IPS DF 19.7 (cell line): ENCODE results near the gene LFNG.
"Not testable (repeated sequence)": the region's sequence is repeated elsewhere in the genome, so short reads cannot be mapped to it uniquely, and the experiment has no call there.

Source experiments
- DNase-seq: peaks from one replicate; pipeline ENCODE4 v3.0.0-alpha.2; 2013; ENCODE audit warnings: low read depth, low spot score

Gene LFNG

DNA sequence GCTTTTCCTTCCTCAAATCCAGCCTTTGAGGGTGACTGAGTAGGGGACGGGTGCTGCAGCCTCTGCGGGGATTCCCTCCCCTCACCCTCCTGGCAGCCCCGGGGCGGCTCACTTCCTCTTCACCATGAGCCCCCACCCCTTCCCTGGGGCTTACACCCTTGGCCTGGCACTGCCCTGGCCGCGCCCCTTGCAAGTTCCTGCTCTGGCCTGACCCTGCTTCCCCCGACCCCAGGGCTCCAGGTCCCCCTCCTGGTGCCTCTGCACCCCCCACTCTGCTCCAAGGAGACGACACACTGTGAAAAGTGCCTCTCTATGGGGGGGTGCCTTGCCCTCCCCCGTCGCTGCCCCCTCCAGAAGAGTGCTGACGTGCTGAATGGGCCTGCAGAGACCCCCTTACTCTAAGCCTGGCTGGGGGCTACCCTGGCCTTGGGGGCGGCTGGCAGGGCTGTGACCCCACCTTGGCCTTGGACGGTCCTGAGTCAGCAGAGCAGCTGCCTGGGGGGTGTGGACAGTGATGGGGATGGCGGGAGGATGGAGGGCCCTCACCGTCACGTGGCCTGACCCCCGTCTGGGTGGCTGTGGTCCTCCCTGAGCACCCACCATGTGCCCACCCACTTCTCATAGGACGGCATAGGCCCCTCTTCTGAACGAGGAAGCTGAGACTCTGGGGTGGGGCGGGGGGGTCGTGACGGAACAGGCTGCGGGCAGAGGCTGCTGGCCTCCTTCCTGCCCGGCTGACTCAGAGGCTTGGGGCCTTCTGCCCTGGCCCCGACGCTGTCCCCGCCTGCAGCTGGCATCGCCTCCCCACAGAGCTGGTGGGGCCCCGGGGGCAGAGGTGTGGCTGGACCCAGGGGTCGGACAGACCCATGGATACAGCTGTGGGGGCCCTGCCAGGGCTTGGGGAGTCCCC is 9.8 kb downstream of the LFNG start:
- DNase-seq: no peak

DNA sequence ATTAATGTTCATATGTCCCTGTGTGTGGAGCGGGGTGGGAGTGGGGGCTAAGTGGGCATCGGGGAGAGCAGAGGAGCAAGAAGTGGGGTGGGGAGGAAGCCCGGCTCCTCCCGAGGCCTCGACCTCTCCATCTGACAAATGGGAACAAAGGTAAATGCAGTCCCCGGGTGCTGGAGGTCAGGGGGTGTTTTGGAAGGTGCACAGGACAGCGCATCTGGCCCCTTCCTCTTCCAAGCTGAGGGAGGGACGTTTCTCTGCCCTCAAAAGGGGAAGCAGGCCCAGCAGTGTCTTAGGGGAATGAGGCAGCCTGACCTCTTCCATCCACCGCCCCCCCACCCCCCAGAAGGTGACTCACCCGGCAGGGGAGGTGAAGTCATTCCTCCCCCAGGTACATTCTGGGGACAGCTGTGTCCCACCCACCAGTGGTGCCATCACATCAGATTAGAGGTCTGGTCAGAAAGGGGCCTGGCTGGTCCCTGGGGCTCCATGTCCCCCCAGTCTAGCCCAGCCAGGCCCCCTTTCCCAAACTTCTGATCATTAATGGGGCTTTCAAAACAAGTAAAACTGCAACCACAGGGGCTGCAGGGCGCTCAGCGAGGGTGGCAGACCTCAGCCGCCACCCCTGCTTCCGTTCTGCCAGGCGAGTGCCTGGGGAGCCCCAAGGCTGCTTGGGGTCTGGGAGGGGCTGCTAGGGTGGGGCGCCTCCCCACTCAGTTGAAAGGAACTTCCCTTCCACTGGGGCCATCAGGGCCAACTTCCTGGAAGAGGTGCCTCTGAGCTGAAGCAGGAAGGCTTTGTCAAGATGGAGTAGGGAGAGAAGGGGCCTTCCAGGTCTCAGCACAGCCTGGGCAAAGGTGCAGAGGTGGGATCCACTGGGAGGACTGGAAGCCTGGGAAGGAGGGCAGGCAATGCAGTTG is 10.8 kb downstream of the LFNG start:
- no peak for DNase-seq

DNA sequence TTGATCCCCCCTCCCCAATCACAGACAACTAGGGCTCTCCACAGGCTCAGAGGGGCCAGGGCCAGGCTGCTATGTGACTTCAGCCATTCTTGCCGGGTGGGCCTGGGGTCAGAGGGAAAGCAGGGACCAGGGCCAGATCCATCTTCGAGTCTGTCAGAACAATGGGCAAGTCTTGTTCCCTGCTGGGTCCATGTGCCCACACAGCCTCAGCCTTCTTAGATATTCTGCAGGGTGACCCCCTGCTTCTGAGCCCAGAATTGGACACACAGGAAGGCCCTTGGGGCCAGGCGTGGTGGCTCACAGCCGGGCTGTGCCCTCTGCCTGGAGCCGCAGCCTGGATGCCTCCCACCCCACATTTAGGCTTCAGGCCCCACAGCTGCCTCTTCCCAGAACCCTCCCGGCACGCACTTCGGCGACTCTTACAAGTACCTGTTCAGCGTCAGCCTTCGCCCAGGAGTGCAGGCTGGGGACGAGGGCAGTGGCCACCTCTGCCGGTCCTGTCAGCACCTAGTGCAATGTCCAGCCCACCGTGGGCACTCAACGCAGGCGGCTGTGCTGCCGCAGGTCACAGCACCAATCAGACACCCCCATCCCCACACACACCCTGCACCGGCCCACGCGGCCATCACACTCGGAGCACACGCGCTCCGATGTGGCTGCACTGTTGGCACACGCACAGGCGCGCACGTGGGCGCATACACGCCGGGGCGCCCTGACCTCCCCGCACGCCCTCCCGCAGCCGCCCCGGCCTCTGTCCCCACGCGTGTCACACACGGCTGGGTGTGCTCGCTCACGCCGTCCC is 11.6 kb downstream of the LFNG start:
- DNase-seq: not testable (repeated sequence)

DNA sequence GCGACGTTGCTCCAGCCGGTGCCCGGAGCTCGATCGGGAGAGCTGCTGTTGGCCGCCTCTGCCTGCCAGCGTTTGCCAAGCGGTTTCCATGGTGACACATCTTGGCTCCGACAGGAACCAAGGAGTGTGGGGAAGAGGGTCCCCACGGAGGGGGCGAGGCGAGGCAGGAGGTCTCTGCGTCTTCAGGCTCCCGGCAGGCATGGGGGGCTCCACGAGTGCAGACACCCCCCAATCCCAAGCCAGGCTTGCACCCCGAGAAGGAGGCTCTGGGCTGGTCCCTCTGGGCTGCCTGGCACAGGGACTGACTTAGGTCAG is 12.2 kb downstream of the LFNG start:
- DNase-seq: not testable (repeated sequence)

DNA sequence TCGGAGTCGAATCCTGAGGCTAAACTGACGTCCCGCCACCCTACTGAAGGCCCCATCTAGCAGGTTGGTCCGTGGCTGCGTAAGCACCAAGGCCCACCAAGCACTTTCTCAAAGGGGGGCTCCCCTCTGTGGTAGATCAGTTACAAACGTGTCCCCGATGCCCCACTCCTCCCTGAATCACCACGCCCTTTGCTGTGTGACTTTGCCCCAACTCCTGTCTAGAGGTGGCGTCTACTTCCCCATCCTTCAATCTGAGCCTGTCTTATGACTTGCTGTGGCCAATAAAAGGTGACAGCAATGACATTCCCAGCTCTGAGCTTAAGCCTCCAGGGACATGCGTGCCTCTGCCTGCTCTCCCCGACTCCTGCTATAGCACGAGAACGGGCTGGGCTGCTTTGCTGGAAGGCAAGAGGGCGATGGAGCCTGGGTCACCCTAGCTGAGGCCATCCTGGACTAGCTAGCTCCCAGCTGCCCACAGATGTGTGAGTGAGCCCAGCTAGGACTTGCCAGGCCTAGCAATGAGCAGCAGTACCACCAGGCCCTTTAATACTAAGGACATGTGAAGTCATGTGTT is 12.7 kb downstream of the LFNG start:
- DNase-seq: not testable (repeated sequence)

DNA sequence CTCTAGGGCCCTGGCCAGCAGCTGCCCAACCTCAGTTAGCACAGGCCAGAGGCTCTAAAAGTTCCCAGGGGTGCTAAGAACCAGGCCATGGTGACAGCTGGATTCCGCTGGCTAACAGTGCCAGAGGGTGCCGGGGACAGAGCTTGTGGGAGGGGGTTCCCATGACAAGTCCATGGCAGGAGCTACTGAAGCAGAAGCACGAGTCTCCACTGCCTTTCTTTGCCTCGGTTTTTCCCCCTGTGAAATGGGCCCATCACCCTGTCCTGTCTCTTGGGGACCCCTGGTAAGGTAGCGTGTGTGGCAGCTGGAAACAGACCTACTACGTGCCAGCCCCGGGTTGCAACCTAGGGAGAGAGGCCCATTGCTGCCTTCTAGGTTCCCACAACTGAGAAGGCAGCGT is 13.2 kb downstream of the LFNG start:
- not testable (repeated sequence) for DNase-seq

DNA sequence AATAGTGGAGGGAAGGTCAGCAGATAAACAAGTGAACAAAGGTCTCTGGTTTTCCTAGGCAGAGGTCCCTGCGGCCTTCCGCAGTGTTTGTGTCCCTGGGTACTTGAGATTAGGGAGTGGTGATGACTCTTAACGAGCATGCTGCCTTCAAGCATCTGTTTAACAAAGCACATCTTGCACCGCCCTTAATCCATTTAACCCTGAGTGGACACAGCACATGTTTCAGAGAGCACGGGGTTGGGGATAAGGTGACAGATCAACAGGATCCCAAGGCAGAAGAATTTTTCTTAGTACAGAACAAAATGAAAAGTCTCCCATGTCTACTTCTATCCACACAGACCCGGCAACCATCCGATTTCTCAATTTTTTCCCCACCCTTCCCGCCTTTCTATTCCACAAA is 14.0 kb downstream of the LFNG start:
- not testable (repeated sequence) for DNase-seq

DNA sequence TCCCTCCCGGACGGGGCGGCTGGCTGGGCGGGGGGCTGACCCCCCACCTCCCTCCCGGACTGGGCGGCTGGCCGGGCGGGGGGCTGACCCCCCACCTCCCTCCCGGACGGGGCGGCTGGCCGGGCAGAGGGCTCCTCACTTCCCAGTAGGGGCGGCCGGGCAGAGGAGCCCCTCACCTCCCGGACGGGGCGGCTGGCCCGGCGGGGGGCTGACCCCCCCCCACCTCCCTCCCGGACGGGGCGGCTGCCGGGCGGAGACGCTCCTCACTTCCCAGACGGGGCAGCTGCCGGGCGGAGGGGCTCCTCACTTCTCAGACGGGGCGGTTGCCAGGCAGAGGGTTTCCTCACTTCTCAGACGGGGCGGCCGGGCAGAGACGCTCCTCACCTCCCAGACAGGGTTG is 14.6 kb downstream of the LFNG start:
- not testable (repeated sequence) for DNase-seq

DNA sequence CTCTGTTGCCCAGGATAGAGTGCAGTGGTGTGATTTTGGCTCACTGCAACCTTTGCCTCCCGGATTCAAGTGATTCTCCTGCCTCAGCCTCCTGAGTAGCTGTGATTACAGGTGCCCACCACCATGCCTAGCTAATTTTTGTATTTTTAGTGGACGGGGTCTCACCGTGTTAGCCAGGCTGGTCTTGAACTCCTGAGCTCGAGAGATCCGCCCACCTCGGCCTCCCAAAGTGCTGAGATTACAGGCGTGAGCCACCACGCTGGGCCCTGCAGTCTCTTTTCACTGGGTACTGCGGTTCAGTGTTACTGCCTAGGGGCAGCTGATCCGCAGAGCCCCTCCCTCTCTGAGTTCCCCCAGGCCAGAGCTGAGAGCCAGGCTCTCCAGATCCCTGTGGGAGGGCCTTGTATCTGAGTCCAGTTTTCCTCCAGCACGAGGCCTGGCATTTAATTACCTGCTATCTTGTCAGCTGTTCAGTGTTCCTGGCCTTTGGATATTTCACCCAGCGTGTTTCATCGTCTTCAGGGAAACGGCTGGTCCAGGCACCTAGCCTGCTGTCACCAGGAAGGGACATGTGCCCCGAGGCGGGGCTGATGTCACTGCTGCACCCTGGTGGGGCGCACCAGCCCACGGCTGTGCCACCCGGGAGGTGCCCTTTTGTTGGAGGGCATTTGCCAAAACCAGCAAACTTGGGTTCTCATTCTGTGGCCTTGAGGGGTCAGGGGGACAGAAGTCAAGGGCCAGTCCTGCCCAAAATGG is 16.5 kb downstream of the LFNG start:
- not testable (repeated sequence) for DNase-seq

DNA sequence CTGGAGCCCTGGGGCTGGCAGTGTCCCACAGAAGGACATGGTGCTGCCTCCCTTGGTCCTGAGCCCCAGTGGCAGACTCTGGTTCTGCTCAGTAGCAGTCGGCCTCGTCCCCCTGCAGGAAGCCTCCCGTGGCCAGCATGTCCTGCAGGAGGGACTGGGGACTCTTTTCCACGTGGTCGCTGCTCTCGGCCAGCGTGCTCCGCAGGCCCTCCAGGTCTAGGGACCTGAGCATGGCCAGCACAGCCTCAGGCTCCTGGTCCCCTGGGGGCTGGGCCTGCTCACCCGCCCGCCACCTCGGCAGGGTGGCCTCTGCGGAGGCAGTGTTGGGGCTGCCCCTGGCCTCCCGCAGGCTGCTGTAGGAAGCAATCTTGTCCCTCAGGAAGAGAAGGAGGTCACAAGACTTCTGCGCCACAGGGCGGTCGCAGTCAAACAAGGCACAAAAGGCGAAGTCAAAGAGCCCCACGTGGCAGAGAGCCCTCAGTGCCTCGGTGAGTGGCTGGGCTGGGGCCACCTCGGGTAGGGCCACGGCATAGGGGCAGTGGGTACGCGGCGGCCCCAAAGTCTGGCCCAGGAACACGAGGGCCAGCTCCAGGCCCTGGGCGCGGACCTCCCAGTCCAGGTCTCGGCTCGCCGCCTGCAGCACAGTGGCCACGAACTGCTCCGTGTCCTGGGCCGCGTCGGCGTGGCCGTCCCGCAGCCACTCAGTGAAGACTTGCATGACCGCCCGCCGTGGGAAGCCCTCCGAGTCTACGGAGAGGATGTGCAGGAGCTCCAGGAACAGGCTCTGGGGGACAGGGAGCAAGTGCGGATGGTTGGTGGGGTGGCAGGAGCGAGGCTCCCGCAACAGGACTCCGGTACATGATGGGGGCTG is 18.6 kb downstream of the LFNG start:
- DNase-seq: no peak

DNA sequence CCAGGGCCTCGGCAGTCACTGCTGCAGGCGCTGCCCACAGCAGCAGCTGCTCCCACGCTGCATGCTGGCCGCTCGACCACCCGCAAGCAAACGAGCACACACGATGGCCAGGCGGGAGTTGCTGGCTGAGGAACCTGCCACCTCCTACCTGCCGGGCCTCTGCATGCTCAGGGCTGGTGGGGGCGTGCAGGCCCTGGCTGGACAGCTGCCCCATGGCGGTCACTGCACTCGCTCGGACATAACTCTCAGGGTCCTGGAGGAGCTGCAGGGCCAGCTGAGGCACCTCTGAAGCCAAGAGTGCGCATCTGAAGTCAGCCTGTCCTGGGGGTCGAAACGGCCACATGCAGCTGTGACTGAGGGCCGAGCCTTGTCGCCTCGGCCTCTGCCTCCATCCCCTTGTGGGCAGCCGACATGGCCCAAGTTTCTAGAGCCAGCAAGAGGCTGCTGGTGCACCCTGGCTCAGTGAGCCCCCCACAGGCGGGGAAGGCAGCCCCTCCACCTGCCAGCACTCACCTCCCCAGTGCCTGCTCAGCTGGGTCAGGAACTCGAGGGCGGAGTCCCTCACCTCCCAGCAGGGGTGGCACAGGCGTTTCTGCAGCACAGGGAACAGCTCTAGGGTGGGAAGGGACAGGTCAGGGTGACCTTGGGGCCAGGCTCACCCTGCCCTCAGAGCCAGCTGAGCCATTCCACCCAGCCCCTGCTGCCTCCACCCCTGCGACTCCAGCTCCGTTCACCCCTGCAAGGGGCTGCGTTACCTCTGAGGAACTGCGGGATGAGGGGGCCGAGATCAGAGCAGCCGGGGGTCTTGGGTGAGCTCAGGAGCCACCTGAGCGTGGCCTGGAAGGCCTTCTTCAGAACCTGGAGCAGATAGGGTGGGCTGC is 19.7 kb downstream of the LFNG start:
- no peak for DNase-seq

DNA sequence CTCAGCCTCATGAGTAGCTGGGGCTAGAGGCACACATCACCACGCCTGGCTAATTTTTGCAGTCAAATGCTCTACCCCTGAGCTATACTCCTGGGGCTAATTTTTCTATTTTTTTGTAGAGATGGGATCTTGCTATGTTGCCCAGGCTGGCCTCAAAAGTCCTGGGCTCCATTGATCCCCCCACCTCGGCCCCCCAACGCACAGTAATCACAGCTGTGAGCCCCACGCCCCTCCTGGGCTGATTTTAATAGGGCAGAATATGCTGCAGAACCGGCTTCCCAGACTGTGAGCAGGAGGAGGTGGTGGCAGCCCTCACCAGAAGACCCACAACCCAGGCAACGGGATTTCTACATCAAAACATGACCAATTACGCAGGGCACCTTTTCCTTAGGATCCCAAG is 20.6 kb downstream of the LFNG start:
- DNase-seq: no peak

DNA sequence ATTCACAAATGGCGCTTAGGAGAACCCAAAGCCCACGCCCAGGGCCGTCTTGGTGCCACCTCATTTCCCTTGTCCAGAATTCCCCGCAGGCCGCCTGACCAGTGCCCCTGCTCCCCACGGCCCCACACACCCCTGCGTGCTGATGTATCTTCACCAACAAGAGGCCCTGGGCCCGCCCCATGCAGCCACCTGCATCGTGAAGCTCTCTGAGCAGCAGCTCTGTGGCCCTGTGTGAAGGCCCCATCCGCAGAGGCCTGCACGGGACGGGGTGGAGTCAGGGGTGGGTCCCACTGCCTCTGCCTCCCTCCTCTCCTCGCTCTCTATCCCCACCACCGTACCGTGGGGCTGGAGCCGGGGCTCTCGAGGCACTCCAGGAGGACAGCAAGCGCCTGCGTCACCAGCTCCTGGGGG is 21.1 kb downstream of the LFNG start:
- no peak for DNase-seq

DNA sequence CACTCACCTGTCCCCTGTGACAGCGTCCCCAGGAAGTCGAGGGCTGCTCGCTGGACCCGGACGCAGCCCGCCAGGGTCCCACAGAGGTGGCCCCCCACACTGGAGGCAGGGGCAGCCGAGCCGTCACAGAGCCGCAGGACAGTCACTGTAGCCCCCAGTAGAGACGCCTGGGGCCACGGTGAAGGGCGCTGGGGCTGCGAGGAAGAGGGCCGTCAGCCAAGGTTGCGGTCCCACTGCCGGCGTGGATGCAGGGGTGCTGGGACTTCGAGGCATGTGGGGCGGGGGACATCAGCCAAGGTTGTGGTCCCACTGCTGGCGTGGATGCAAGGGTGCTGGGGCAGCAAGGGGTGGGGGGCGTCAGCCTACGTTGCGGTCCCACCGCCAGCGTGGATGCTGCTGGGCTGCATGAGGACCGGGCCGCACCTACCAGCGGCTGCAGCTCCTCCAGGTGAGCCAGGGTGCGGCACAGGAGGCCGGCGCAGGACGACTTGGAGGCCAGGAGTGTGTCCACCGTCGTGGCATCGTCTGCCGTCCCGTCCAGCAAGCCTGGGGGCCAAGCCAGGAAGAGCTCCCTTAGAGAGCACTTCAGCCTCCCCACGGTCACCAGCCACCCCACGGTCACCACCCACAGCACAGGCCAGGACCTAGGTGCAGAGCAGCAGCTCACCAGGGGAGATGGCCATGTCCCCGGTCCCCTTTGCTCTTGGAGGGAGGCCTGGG is 21.9 kb downstream of the LFNG start:
- no peak for DNase-seq

DNA sequence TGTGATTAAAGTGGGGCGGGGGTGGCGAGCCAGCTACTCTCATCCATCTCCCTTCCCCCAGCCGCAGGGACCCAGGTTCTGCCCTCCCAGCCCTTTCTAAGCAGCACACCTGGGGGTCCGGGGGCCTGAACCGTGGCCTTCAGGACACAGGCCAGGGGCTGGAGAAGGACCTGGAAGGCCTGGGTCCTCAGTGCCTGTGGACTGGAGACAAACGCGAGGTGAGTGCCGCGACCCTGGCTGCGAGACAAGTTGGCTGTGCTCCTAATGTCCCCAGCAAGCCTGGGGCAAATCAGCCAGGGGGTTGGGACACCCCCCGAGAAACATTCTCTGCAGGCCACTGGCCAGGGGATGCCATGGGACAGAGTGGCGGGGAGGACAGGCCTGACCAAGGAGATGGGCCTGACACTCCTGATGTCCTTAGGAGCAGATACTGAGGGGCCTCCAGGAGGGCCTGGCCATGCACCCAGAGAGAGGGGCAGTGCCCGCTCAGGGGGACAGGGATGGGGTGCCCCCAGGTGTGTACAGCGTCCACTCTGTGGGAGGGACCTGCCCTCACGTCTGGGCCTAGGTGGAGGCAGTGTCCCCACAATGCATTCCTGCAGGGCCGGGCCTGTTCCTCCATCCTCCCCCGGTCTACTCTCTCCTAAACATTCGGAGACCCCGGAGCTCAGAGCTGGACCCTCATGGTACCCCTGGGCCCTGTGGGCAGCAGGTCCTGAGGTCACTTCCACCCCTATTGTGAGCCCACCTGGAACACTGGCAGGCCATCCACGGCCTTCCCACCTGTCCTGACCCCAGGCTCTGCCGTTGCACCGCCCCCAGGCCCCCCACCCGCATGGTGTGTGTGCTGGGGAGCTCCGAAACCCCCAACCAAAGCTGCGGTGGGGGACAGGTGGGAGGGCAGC is 22.7 kb downstream of the LFNG start:
- no peak for DNase-seq

DNA sequence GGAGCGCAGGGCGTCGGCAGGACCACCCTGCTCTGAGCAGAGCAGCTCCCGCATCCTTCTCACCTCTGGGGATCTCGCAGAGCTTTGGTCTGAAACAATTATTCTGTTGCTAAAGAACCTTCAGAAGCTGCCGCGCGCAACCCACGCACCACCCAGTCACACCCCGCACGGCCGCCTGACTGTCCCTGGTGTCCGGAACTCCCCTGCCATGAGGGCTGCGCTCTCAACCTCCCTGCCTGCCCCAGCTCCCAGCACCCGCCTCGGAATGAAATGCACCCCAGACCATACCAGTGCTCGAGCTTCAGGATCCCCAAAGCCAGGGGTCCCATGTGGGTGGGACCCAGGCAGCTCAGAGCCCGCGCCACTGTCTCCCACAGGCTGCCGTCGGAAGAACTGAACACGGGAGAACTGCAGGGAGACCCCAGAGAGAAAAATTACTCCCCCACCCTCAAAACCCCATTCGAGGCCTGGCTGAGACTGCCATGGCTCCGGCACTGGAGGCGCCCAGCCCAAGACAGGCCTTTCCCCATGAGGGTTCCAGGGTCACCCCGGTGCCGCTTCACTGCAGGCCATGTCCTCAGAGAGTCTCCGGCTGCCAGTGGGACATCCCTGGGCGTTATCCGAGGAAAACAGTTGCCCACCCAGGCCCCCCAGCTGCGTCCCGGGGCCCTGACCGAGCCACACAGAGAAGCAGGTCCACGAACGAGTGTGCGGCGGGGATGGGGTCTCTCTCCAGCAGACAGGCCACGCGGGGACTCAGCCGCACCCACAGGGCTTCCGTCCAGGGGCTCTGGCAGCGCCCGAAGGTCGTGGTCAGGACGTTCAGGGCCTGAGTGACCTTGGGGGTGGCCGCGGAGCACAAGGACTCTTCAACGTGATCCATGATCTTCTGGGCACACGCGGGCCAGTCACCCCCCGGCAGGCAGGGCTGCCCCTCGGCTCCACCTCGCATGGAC is 23.6 kb downstream of the LFNG start:
- DNase-seq: no peak
